ENCODE results near the gene NMD3.
"Not testable (repeated sequence)": the region's sequence is repeated elsewhere in the genome, so short reads cannot be mapped to it uniquely, and the experiment has no call there.

NMD3 gene

GRCh38 chr3:161220850-161221753 is at the start of gene NMD3:
Gene NMD3, plus strand, starts transcription at chr3:161221311. Its CDS starts 703 bp downstream, at chr3:161222014.
- DNase-seq: peak; percentile 72

GRCh38 chr3:161171639-161172552 is 49.2 kb upstream of the NMD3 start:
- peak; percentile 3 for DNase-seq

DNA sequence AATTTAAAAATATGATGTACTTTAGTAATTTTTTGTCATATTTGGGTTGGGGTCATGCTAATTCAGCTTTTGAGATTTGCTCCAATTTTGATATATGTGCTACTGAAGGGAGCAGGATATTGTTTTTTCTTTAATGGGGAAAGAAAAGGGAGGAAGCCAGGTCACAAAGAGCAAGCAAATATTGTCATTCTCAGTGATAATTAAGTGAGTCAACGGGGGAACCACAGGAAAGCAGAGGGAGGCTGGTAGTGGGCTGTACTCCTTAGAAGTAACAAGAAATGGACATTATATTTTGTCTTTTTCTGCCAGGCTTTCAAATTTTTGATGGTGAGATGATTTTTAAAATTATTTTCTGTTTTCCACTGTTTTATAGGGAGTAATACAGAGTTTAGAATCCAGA is 45.6 kb upstream of the NMD3 start:
- DNase-seq: no peak

DNA sequence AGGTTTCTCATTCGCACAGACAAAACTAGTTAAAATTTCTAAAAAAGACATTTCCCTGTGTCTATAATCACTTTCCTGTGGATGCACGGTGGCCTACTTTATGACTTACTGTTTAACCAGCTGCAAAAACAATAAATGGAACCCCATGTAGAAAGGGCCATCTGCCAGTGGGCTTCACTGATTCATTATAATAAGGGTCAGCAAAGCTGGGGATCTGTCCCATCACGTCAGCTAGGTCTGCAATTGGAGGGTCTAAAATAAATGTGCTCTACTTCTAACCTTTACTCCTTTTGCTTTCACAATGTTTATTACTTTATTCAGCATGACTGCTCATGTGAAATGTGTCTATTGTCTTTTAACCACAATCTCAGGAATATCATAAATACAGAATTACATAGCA is 43.1 kb upstream of the NMD3 start:
- DNase-seq: no peak

GRCh38 chr3:161181371-161181770 is 39.7 kb upstream of the NMD3 start:
- not testable (repeated sequence) for DNase-seq

DNA sequence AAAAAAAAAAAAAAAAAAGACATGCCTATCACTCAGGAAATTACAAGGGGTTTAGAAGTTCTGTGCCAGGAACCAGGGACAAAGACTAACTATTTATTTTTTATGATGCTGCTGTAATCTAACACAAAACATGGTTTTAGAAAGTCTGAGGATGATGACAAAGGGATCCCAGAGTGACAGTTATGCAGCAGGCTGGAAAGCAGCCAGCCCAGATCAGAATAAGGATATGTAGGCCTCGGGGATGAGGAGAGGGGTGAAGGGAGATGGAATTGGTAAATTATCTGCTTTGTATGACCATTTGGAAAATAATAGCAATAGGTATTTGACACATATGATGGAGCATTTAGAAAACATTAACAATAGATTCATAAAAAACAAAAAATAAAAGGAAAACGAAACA is 34.1 kb upstream of the NMD3 start:
- no peak for DNase-seq

DNA sequence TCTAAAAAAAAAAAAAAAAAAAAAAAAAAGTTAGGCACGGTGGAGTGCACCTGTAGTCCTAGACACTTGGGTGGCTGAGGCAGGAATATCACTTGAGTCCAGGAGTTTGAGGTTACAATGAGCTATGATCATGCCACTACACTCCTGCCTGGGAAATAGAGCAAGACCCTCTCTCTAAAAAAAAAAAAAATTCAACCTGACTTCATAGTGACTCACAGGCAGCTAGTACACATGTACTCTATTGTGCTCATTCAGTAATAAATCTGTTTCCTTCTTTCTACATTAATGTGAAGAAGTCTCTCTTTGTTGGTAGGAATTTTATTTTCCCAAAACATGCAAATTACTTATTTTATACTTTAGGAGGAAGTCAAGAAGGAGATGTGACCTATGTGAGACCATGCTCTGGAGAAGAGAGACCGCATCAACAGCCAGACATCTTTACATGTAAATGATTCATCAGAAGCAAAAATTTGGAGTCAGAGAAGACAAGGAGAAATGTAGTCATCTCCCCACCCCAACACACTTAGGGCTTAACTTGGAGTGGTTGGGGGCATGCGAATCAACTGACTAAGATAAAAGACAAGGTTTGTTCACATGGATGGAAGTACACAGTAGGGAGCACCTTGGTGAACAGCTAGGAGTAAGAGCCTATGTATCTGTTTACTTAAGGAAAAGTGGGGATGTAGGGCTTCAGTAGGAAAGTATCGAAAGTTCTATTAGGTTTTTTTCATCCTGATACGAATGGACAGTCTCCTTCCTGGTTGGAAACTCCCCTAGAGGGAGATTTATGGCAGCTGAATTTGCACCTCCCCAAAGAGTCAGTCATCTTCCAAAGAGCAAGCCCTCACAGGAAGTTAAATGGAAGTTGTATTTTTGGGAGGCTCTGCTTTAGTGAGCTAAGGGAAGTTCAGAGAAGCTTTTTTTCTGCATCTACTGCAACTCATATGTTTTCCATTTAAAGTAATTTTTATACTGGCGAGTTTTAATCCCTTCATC is 23.0 kb upstream of the NMD3 start:
- no peak for DNase-seq

DNA sequence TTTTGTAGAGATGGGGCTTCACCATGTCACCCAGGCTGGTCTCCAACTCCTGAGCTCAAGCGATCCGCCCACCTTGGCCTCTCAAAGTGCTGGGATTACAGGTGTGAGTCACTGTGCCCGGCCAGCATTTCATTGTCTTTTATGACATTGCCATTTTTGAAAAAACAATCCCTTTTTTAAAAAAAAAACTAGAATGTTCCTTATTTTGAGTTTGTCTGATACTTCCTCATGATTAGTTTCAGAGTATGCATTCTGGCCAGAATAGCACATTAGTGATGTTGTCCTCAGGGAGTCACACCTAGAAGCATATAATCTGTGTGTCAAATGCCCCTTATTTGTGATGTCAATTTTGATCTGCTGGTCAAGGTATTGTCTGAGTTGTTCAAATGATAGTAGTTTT is 21.2 kb upstream of the NMD3 start:
- no peak for DNase-seq

GRCh38 chr3:161203485-161204098 is 17.5 kb upstream of the NMD3 start:
- DNase-seq: no peak

DNA sequence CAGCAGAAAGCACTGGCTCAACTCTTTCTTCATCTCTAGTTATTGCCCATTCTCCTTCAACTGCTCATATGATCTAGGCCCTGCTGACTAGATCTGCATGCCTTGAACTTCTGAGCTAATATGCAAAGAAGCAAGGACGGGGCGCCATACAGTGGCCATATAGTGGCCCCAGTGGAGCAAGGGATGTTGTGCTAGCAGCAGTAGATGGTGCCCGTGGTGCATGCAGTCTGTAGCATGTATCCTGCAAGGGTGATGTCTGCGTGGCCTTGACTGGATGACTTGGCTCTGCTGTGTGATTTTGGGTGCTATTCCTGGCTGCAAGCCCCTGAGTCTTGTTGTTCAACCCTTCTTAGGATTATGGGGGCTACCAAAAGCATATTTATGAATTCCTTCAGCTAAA is 12.2 kb upstream of the NMD3 start:
- DNase-seq: no peak

GRCh38 chr3:161212171-161212771 is 8.8 kb upstream of the NMD3 start:
- no peak for DNase-seq

GRCh38 chr3:161212906-161213305 is 8.2 kb upstream of the NMD3 start:
- DNase-seq: no peak

GRCh38 chr3:161213644-161214043 is 7.5 kb upstream of the NMD3 start:
- DNase-seq: no peak

DNA sequence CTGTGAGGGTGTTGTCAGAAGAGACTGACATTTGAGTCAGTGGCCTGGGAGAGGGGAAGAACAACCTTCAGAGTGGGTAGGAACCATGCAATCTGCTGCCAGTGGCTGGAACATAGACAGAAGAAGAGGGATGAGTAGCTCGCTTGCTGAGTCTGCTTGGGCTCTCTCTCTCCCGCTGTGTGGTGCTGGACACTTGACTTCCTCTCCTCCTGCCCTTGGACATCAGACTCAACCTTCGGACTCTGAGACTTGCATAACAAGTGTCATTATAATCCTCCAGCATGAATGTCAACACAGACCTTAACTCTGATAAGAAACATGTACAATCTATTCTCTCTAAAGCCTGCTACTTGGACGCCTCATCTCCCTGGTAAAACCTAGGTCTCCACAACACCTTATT is 5.9 kb upstream of the NMD3 start:
- no peak for DNase-seq

DNA sequence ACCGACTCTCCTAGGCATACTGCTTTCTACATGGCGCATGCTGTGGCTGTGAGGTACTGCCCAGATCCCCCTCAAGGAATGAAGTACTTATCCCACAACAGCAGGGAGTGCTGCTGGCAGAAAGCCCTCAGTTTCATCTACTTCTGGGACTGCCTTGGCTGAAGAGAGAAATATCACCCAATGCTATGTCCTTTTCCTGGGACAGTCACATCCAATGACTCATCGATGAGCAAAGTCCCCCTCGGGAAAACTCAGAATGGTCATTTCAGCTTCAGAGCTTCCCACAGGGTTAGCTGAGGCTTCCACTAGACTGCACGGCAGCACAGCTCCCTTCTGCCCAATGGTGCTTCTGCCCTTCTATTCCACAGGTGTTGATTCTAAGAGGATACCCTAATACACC is 3.6 kb upstream of the NMD3 start:
- DNase-seq: no peak

GRCh38 chr3:161219495-161219894 is 1.6 kb upstream of the NMD3 start:
- no peak for DNase-seq

- no peak for DNase-seq
These were observed 892 bp downstream of the NMD3 start for GRCh38 chr3:161221806-161222600.

DNA sequence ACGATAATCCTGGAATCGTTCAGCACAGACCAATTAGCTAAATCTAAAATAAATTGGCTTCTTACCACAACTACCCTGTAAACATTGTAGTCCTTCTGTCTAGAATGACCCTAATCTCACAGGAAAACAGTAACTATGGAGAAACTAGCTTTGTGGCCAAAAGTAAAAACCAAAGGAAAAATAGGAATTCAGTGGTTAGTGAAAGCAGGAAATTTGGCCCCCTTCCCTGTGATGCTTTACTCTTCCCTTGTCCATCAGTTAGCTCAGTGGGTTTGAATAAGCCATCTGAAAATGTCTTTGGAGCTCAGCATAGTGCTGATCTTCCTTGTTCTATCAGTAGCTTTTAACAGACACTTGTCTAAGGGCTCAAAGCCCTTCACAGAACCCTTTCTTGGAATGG is 1.6 kb downstream of the NMD3 start:
- DNase-seq: no peak

- DNase-seq: no peak
These were observed 3.7 kb downstream of the NMD3 start for GRCh38 chr3:161224786-161225185.

GRCh38 chr3:161230621-161231171 is 9.6 kb downstream of the NMD3 start:
- DNase-seq: no peak
